Calu3 (cell line): ENCODE results near the gene SAP25. TPM values are rescaled to one million over a fixed set of nuclear protein-coding genes. Genes with fewer than 3 reads are reported as not detected.
A peak's percentile ranks its signal among the peaks of the same experiment; 100 is the strongest.

ENCODE experiments used
- BruUV-seq: library from RNA; stranded (reverse); fragments of 400-500 nt; replicated peaks from 2 replicates; lab custom pipeline; 2021; lab: Mats Ljungman, UMichigan
- CTCF ChIA-PET: fragments of 300-600 bp; sonication (Branson Sonifier 250); formaldehyde crosslinking; loops from one replicate; lab custom pipeline; 2022; ENCODE audit warnings: antibody characterized with exemption; lab: Charles Lee
- DNase-seq: peaks from one replicate; pipeline ENCODE4 v3.0.0; 2022
- H3K27ac Mint-ChIP-seq: one replicate; pipeline ENCODE4 v1.8.0; 2022; ENCODE audit warnings: mixed read lengths; ENCODE audit not compliant: unreplicated experiment
- H3K27me3 Mint-ChIP-seq: one replicate; pipeline ENCODE4 v1.8.0; 2022; ENCODE audit warnings: mixed read lengths; ENCODE audit not compliant: unreplicated experiment
- H3K36me3 Mint-ChIP-seq: one replicate; pipeline ENCODE4 v1.8.0; 2022; ENCODE audit warnings: mild to moderate bottlenecking, moderate library complexity, mixed read lengths; ENCODE audit not compliant: insufficient read depth, unreplicated experiment
- H3K4me1 Mint-ChIP-seq: one replicate; pipeline ENCODE4 v1.8.0; 2022; ENCODE audit warnings: mild to moderate bottlenecking, low read depth, mixed read lengths; ENCODE audit not compliant: unreplicated experiment
- H3K4me3 Mint-ChIP-seq: one replicate; pipeline ENCODE4 v1.8.0; 2022; ENCODE audit warnings: mild to moderate bottlenecking, low read depth, moderate library complexity, mixed read lengths; ENCODE audit not compliant: unreplicated experiment
- H3K9me3 Mint-ChIP-seq: one replicate; pipeline ENCODE4 v1.8.0; 2022; ENCODE audit warnings: low read depth, mixed read lengths; ENCODE audit not compliant: unreplicated experiment
- intact Hi-C: fragments of 100-400 bp; cut with micrococcal nuclease; formaldehyde crosslinking; loops from one replicate; pipeline ENCODE4 v1.10.0; 2022; ENCODE audit not compliant: unreplicated experiment
- total RNA-seq: library from RNA; stranded (reverse); gene quantifications from 2 replicates; pipeline ENCODE4 v1.2.3, GENCODE V29; 2022
- TF ChIP-seq, protein P1 (sequence below): fragments of 200-600 bp; IDR thresholded peaks from one replicate; pipeline ENCODE4 v1.8.0; 2022; ENCODE audit warnings: antibody characterized with exemption; ENCODE audit not compliant: unreplicated experiment

SAP25 gene
- total RNA-seq, 1 experiment from 2014 or later = 3.1 TPM

DNA sequence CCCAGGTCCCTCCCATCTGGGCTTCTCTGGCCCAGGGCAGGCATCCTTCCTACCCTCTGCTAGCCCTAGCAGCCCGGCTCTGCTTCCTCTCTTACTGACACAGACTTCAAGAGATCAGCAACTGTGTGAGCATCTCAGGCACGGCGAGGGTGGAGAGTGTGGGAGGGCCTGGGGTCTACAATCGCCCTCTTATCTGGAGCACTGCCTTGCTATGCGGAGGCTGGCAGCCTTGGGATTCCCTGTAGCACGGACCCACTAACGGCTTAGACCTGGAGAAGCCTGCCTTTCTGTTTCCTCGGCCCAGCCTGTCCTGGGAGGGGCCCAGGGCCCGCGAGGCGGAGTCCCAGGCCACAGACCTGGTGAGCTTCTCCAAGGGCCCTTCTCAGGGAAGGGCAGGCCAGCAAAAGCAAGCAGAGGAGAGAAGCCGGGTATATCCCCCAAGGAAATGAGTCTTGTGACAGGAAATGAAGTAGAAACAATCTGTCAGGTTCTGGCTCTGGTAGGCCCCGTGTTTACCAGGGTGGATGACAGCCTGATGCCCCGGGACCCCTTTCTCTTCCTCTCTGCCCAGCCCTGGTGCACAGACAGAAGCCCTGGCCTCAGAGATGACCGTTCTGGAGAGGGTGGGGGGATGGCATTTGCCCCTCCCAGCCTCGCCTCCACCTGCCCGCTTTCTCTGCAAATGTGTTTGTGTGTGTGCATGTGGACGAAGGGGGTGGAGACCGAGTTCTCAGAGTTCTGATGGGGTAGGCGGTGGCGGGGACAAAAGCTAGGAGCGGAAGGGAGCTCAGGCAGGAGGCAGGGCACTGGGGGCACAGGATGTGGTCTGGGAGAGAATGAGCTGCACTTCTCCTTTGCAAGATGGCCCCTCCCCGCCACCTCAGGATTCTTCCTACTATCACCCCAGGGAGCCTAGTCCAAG lies 9.7 kb upstream of the SAP25 start:
- TF ChIP-seq, protein P1, sequence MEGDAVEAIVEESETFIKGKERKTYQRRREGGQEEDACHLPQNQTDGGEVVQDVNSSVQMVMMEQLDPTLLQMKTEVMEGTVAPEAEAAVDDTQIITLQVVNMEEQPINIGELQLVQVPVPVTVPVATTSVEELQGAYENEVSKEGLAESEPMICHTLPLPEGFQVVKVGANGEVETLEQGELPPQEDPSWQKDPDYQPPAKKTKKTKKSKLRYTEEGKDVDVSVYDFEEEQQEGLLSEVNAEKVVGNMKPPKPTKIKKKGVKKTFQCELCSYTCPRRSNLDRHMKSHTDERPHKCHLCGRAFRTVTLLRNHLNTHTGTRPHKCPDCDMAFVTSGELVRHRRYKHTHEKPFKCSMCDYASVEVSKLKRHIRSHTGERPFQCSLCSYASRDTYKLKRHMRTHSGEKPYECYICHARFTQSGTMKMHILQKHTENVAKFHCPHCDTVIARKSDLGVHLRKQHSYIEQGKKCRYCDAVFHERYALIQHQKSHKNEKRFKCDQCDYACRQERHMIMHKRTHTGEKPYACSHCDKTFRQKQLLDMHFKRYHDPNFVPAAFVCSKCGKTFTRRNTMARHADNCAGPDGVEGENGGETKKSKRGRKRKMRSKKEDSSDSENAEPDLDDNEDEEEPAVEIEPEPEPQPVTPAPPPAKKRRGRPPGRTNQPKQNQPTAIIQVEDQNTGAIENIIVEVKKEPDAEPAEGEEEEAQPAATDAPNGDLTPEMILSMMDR = no peak
- no peaks in the 10 kb centered on the region for H3K9me3 Mint-ChIP-seq
- peaks cover 25% of the 10 kb centered on the region for H3K36me3 Mint-ChIP-seq
- CTCF ChIA-PET = no interaction called here
- intact Hi-C loops = no loop called here
- H3K27me3 Mint-ChIP-seq = no peaks in the 10 kb centered on the region
- BruUV-seq = no TSS peak
- no peak for DNase-seq
- H3K27ac Mint-ChIP-seq = no peak overlapping the region
- peaks cover 14% of the 10 kb centered on the region for H3K4me1 Mint-ChIP-seq
- H3K4me3 Mint-ChIP-seq = peak overlapping the region; percentile 91

DNA sequence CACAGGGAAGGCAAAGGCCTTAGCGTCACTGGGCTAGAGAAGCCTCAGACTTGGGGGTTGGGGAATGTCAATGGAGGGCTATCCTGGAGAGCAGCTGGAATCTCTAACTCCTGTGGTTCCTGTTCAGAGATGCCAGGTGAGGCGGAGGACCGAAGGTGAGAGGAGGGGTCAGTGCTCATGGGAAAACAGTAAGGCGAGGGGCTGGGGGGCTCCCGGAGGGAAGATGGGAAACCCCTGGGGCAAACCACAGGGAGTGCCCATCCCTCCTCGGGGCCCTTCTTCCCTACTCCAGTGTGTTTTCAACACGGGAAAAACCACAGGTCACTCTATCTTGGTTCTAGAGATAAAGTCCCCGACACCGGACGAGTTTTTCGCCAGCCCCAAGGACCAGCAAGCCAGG lies 8.9 kb upstream of the SAP25 start:
- peaks cover 25% of the 10 kb centered on the region for H3K36me3 Mint-ChIP-seq
- H3K27ac Mint-ChIP-seq = no peak overlapping the region
- H3K9me3 Mint-ChIP-seq = no peaks in the 10 kb centered on the region
- TF ChIP-seq, protein P1 = no peak
- H3K4me1 Mint-ChIP-seq = peaks cover 14% of the 10 kb centered on the region
- CTCF ChIA-PET = no interaction called here
- H3K4me3 Mint-ChIP-seq = no peak overlapping the region
- no peak for DNase-seq
- no peaks in the 10 kb centered on the region for H3K27me3 Mint-ChIP-seq
- BruUV-seq = no TSS peak
- intact Hi-C loops = no loop called here

DNA sequence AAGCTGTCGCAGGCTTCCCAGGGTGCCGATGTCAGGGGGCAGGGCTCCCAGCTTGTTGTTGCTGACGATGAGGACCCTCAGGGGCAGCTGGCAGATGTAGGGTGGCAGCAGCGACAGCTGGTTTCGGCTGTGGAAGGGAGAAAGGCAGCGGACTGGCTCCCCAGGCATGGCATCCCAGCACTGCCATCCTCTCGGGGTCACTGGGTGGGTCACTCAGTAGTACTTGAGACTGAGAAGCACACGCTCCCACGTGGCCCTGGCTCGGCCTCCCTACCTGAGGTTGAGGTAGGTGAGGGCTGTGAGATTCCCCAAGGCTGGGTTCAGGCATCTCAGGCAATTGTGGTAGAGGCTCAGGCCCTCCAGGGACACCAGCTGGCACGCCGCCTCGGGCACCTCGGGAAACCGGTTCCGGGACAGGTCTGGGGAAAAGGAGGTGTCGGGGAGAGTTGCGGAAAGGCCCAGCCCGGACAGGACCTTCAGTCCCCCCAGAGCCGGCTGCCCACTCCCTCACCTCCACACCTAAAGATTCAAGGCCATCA lies 8.4 kb upstream of the SAP25 start:
- Mint-ChIP-seq H3K27me3 (no peaks in the 10 kb centered on the region), H3K27ac (no peak overlapping the region), H3K9me3 (no peaks in the 10 kb centered on the region), H3K36me3 (peaks cover 25% of the 10 kb centered on the region), H3K4me3 (no peak overlapping the region), H3K4me1 (peaks cover 14% of the 10 kb centered on the region)
- no TSS peak for BruUV-seq
- TF ChIP-seq, protein P1 = no peak
- intact Hi-C loops = no loop called here
- CTCF ChIA-PET = no interaction called here
- no peak for DNase-seq

DNA sequence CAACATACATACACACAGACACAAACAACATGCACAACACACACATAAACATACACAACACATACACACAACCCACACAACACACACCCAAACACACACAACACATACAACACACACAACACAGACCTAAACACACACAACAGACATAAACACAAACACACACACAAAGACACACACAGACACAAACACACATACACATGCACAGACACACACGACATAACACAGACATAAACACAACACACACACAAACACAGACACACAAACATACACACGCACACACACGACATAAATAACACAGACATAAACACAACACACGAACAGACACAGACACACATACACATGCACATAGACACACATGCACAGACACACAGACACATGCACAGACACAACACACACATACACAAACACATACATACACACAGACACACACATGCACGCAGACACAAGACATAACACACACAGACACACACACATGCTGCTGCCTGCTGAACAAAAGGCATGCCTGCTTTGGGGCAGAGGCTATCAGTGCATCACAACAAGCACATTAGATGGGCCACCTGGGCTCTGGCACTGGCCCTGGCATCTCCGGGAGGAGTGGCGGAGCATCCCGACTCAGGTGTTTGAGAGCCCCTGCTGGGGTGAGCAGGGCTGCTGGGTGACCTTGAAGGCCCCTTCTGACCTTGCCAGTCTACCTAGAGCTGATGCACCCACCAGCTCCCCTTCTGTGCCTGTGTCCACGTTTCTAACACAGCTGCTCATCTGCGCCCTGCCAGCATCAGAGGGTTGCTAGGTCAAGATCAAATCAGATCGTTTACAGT lies 7.0 kb upstream of the SAP25 start:
- CTCF ChIA-PET = no interaction called here
- no peak overlapping the region for H3K4me3 Mint-ChIP-seq
- TF ChIP-seq, protein P1 = no peak
- H3K4me1 Mint-ChIP-seq = peaks cover 14% of the 10 kb centered on the region
- H3K36me3 Mint-ChIP-seq = peaks cover 18% of the 10 kb centered on the region
- H3K9me3 Mint-ChIP-seq = no peaks in the 10 kb centered on the region
- intact Hi-C loops = no loop called here
- no peak for DNase-seq
- no peak overlapping the region for H3K27ac Mint-ChIP-seq
- H3K27me3 Mint-ChIP-seq = no peaks in the 10 kb centered on the region
- no TSS peak for BruUV-seq
